Measurements from ENCODE around the gene TPST2.

TPST2 gene

GRCh38 chr22:26610072-26610958, 20.4 kb upstream of the TPST2 start:
- FAIRE-seq: no peak

DNA sequence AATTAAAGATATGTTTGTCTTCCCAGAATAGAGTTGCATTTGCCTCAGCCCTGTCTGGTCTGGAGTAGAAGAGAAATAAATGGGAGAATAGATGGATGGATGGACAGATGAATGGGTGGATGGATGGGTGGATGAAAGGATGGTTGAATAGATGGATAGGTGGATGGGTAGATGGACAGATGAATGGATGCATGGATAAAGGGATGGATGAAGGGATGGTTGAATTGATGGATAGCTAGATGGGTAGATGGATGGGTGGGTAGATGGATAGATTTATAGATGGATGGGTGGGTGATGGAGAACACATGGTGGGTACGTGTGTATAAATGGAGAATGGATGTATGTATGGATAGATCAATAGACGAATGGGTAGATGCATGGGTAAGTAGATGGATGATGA, 19.4 kb upstream of the TPST2 start:
- FAIRE-seq: no peak

GRCh38 chr22:26608129-26608528, 18.2 kb upstream of the TPST2 start:
- no peak for FAIRE-seq

DNA sequence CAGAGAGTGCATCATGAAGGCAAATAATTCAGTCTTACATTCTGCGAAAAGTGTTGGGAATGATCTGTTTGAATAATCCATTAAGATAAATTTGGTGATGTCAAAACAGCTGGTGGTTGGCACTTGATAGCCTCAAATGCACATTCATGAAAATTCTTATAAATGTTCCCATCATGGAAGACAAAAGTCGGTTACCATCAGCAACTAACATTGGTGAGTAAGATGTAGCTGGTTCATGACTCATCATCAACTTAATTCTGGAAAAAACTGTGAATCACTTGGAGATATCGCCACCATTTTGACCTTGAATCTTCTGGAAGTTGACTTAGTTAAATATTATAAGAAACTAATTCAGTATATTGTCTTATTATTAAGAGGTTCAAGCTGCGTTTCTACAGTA, 16.7 kb upstream of the TPST2 start:
- no peak for FAIRE-seq

- no peak for FAIRE-seq
These were observed 14.4 kb upstream of the TPST2 start for GRCh38 chr22:26604368-26604767.

- no peak for FAIRE-seq
These were observed 12.2 kb upstream of the TPST2 start for GRCh38 chr22:26602127-26602526.

DNA sequence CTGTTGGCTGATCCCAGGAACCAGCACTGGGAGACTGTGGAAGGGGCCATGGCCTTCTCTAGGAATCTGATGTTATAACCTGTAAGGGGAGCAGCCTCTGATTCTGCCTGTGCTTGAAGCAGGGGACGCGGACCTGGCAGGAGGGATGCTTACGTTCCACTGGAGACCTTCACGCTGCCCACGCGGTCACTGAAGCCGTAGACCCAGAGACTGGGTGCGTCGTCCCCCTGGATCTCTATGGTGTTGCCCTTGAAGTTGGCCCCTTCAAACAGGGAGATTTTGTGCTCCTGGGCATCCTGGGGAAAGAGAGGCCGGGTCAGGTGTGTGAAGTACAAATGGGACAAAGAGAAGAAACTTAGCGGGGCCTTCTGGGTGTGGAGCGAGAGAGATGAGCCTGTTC, 11.8 kb upstream of the TPST2 start:
- no peak for FAIRE-seq

GRCh38 chr22:26599505-26599904, 9.6 kb upstream of the TPST2 start:
- FAIRE-seq: no peak

DNA sequence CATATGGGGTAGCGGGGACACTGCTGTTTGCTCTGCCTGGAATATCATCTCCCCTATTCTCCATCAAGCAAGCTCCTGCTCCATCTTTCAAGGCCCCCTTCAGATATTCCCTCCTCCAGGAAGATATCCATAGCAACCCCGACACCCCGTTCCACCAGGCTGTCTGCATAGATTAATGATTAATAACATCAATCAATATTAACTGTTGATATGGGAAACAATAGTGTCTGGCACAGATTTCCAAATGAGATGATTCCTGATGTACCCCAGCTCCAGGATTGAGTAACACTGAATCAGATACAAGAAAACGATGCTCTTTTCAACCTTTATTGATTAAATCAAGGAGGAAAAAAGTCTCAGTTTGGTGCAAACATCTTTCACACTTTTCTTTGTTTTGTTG, 7.5 kb upstream of the TPST2 start:
- FAIRE-seq: no peak

- no peak for FAIRE-seq
These were observed 7.1 kb upstream of the TPST2 start for GRCh38 chr22:26597026-26597425.

DNA sequence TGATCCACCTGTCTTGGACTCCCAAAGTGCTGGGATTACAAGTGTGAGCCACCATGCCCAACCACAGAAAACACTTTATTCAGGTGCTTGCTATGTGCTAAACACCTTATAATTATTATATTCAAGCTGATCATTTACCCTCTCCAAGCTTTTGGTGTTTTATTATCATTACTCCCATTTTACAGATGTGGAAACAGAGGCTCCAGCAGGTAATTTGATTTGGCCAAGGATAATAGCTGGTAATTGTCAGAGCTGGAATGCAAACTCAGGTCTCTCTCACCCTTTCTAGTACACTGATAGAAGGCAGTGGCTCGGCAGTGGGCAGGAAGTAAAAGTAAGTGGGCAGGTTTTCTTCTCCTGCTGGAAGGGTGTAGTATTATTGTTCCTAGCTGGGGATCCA, 3.8 kb upstream of the TPST2 start:
- no peak for FAIRE-seq

GRCh38 chr22:26592421-26592891, 2.5 kb upstream of the TPST2 start:
- FAIRE-seq: no peak

- no peak for FAIRE-seq
These were observed 526 bp downstream of the TPST2 start for GRCh38 chr22:26589367-26589844.

DNA sequence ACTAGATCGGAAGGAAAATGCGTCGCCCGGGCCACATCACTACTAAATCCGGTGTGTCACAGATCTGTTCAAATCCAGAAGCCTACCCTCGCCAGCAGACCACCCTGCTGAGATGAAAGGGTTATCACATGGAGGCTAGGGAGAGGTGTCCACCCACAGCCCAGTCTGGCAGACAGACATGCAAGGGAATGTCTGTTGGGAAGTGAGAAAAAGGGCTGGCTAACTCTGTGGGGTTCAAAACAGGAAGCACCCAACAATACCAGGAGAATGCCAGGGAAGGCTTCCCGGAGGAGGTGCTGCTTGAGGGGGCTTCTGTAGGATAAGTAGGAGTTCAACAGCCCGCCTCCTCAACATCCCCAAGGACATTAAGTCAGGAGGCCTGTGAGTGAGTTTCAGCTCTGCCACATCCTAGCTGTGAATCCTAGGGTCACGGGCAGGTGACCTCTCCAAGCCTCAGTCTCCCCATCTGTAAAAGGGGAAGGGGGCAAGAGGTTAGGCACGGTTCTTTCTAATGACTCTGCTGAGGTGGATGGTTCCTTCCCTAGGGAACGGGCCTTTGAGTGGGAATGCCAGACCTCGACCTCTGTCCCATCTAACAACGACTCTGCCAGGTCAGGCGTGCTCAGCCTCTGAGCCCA, 1.1 kb downstream of the TPST2 start:
- no peak for FAIRE-seq

GRCh38 chr22:26587991-26588613, 1.8 kb downstream of the TPST2 start:
- no peak for FAIRE-seq

DNA sequence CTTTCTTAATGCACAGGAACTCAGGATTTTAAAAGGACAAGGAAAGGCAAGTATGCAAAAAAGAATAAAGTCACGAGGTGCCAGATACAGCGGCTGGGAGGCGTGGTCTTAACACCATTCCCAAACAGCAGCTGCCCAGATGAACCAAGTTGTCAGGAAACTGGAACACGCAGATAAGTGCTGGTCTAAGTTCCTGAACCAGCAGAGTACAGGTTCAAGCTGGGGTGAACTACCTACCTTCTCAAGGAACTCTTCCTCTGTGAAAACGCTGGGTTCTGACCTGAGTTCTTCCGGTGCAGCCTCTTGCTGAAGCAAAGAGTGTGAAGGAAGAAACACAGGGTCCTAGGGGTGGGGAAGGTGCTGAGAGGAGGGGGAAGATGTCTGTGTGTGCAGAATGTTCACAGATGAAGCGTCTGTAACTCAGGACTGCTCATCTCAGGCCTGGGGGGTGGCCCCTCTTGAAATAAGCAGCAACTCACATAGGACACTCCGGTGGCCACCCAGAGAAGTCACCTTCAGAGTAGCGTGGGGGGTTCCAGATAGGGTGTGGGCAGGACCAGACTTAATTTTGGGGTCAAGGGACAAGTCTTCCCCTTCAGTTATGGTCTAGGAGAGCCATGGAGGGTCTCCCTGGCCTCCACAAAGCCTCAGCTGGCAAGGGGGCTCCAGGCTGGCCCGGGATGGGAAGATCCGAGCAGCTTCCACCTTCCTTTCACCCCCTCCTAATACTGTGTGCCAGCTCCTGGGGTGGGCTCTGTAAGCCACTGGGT, 3.2 kb downstream of the TPST2 start:
- FAIRE-seq: no peak

- no peak for FAIRE-seq
These were observed 4.7 kb downstream of the TPST2 start for GRCh38 chr22:26585104-26585790.

GRCh38 chr22:26584010-26584409, 5.9 kb downstream of the TPST2 start:
- no peak for FAIRE-seq

- no peak for FAIRE-seq
These were observed 8.2 kb downstream of the TPST2 start for GRCh38 chr22:26581633-26582168.

- no peak for FAIRE-seq
These were observed 8.9 kb downstream of the TPST2 start for GRCh38 chr22:26581026-26581425.

- FAIRE-seq: no peak
These were observed 9.5 kb downstream of the TPST2 start for GRCh38 chr22:26580240-26580962.

All from A204.1 (cell line).